NCI-H510A (cell line): Measurements from ENCODE around the gene USP17L26.
"Not testable (repeated sequence)": the region's sequence is repeated elsewhere in the genome, so short reads cannot be mapped to it uniquely, and the experiment has no call there.

ENCODE experiments used
- DNase-seq: peaks from one replicate; lab custom pipeline; 2025; lab: John Stamatoyannopoulos, UW

Gene USP17L26

GRCh38 chr4:9334358-9334757 is at the start of gene USP17L26:
Gene USP17L26 (plus strand): TSS chr4:9334658. CDS start chr4:9334658, 0 bp downstream.
- DNase-seq: not testable (repeated sequence)

- DNase-seq: not testable (repeated sequence)
Measured at GRCh38 chr4:9324191-9324590, 10.3 kb upstream of the USP17L26 start.

DNA sequence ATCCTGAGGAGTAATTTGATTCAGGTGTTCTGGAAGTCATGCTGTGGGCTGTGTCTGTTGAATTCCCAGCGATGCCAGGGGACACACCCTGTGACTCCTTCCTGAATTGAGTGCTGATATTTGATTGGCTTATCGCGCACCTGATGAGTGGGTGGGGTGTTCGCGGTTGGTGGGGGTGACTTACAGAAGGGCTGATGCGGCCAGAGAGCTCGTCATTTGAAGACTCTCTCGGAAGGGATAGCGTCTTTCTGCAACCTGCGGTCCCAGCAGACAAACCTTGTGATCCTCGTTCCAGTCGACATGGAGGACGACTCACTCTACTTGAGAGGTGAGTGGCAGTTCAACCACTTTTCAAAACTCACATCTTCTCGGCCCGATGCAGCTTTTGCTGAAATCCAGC is 9.6 kb upstream of the USP17L26 start, which contains the start of gene USP17L24:
TSS of gene USP17L24 (plus strand) at position 301 of the 400 bp plus-strand sequence. CDS start at position 301, 0 bp downstream.
- not testable (repeated sequence) for DNase-seq

- not testable (repeated sequence) for DNase-seq
Measured at GRCh38 chr4:9329611-9330010, 4.8 kb upstream of the USP17L26 start, which contains the start of gene USP17L25. Gene USP17L25 (plus strand): TSS chr4:9329911. CDS start chr4:9329911, 0 bp downstream.

GRCh38 chr4:9339103-9339502 is 4.6 kb downstream of the USP17L26 start, which contains the start of gene USP17L5:
Gene USP17L5 (plus strand): TSS chr4:9339403. CDS start chr4:9339403, 0 bp downstream.
- not testable (repeated sequence) for DNase-seq

DNA sequence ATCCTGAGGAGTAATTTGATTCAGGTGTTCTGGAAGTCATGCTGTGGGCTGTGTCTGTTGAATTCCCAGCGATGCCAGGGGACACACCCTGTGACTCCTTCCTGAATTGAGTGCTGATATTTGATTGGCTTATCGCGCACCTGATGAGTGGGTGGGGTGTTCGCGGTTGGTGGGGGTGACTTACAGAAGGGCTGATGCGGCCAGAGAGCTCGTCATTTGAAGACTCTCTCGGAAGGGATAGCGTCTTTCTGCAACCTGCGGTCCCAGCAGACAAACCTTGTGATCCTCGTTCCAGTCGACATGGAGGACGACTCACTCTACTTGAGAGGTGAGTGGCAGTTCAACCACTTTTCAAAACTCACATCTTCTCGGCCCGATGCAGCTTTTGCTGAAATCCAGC is 9.4 kb downstream of the USP17L26 start, which contains the start of gene USP17L27:
TSS of gene USP17L27 (plus strand) at position 301 of the 400 bp plus-strand sequence. CDS start at position 301, 0 bp downstream.
- not testable (repeated sequence) for DNase-seq

DNA sequence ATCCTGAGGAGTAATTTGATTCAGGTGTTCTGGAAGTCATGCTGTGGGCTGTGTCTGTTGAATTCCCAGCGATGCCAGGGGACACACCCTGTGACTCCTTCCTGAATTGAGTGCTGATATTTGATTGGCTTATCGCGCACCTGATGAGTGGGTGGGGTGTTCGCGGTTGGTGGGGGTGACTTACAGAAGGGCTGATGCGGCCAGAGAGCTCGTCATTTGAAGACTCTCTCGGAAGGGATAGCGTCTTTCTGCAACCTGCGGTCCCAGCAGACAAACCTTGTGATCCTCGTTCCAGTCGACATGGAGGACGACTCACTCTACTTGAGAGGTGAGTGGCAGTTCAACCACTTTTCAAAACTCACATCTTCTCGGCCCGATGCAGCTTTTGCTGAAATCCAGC is 14.1 kb downstream of the USP17L26 start, which contains the start of gene USP17L28:
TSS of gene USP17L28 (plus strand) at position 301 of the 400 bp plus-strand sequence. CDS start at position 301, 0 bp downstream.
- not testable (repeated sequence) for DNase-seq

GRCh38 chr4:9350866-9351265 is 16.4 kb downstream of the USP17L26 start:
- DNase-seq: not testable (repeated sequence)

- DNase-seq: not testable (repeated sequence)
Measured at GRCh38 chr4:9353338-9353737, 18.9 kb downstream of the USP17L26 start, which contains the start of gene USP17L29. Gene USP17L29 (plus strand): TSS chr4:9353638. CDS start chr4:9353638, 0 bp downstream.

DNA sequence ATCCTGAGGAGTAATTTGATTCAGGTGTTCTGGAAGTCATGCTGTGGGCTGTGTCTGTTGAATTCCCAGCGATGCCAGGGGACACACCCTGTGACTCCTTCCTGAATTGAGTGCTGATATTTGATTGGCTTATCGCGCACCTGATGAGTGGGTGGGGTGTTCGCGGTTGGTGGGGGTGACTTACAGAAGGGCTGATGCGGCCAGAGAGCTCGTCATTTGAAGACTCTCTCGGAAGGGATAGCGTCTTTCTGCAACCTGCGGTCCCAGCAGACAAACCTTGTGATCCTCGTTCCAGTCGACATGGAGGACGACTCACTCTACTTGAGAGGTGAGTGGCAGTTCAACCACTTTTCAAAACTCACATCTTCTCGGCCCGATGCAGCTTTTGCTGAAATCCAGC is 28.4 kb downstream of the USP17L26 start, which contains the start of gene USP17L30:
TSS of gene USP17L30 (plus strand) at position 301 of the 400 bp plus-strand sequence. CDS start at position 301, 0 bp downstream.
- DNase-seq: not testable (repeated sequence)

DNA sequence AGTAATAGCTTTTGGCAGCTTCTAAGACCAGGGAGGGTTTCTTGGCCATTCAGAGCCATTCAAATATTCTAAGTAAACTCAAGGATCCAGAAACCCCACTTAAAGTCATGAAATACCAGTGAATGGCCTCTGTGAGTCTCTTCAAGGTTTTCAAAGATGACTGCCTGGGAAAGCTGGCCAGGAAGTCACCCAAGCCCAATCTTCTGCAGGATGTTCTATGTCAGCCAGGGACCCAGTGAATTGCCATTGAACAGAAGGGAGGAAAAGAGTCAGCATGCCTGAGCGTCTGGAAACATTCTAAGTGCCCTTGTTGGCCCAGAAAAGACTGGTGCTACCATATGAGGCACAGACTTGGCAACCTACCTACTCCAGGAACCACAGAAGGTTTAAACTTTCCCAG is 45.4 kb downstream of the USP17L26 start:
- not testable (repeated sequence) for DNase-seq

GRCh38 chr4:9381012-9381534 is 46.6 kb downstream of the USP17L26 start:
- DNase-seq: not testable (repeated sequence)

- DNase-seq: no peak
Measured at GRCh38 chr4:9384126-9384525, 49.7 kb downstream of the USP17L26 start.
